ENCODE results near the gene LRCH1. TPM values are rescaled to one million over a fixed set of nuclear protein-coding genes. Genes with fewer than 3 reads are reported as not detected.

Gene LRCH1
- polyA plus RNA-seq, 1 of the 3 experiments (the other 2 are of a cell fraction) = 5.5 TPM

- peaks cover 0 to 4% of the 10 kb centered on the region in 2 experiments for H3K36me3 ChIP-seq (replicated peaks in 1 of 2; ENCODE audit: control insufficient read depth in 1 of 2, insufficient read depth in 2 of 2, low read length in 1 of 2)
- H3K9ac ChIP-seq = no peak overlapping the region
- H3K9me2 ChIP-seq = no peaks in the 10 kb centered on the region
- no peaks in the 10 kb centered on the region for H3K27me3 ChIP-seq (ENCODE audit: insufficient read depth)
- H3K4me1 ChIP-seq (ENCODE audit: control insufficient read depth in 1 of 2, insufficient read depth in 2 of 2, low read depth in 1 of 2, low read length in 1 of 2) = peaks cover 11 to 26% of the 10 kb centered on the region in 2 experiments; a peak in 3 of 4 replicates
- peaks cover 5% of the 10 kb centered on the region for H3F3A ChIP-seq (replicated peaks; ENCODE audit: insufficient read depth)
- H3K79me2 ChIP-seq (ENCODE audit: insufficient read depth) = peaks cover 67% of the 10 kb centered on the region
- POLR2A ChIA-PET = no interaction called here
- H3K4me3 ChIP-seq (ENCODE audit: low read depth in 2 of 2, low read length in 1 of 2) = no peak overlapping the region
- peaks cover 2% of the 10 kb centered on the region; the same call in 1 of the 2 replicates for H4K20me1 ChIP-seq (ENCODE audit: insufficient read depth)
- no peaks in the 10 kb centered on the region for H3K9me3 ChIP-seq
- WGBS (ENCODE audit: low lambda C conversion rate) = 65% methylated on average over 3 of the region's 3 CpGs
- H3K27ac ChIP-seq (ENCODE audit: low read depth in 2 of 2, low read length in 1 of 2) = no peak overlapping the region
- DNase-seq = no peak
- TF ChIP-seq FOSL2 (IDR thresholded peaks at IDR 0.05; ENCODE audit: borderline replicate concordance, low read depth) (no peak), NFIC (IDR thresholded peaks at IDR 0.05; ENCODE audit: borderline replicate concordance) (no peak), MAX (IDR thresholded peaks at IDR 0.05; ENCODE audit: low read depth) (no peak), GATA2 (CRISPR knock-in tag; IDR thresholded peaks at IDR 0.05) (no peak), TCF12 (IDR thresholded peaks at IDR 0.05) (no peak), RXRA (IDR thresholded peaks at IDR 0.05; ENCODE audit: borderline replicate concordance, low read depth) (no peak), SMC3 (IDR thresholded peaks at IDR 0.05; ENCODE audit: low read depth, low read length) (no peak), FOXM1 (IDR thresholded peaks at IDR 0.05; ENCODE audit: low read depth) (no peak), FOXJ3 (CRISPR knock-in tag; IDR thresholded peaks at IDR 0.05) (no peak), ELF1 (IDR thresholded peaks at IDR 0.05) (no peak), TEAD4 (IDR thresholded peaks at IDR 0.05; ENCODE audit: borderline replicate concordance, insufficient read depth) (no peak), IRF3 (IDR thresholded peaks at IDR 0.05; ENCODE audit: low read depth, low read length) (no peak), YY1 (IDR thresholded peaks at IDR 0.05; ENCODE audit: low read depth) (no peak), RCOR1 (IDR thresholded peaks at IDR 0.05; ENCODE audit: low read length) (no peak), EZH2phosphoT487 (IDR thresholded peaks at IDR 0.05; ENCODE audit: borderline replicate concordance, low read depth) (no peak), USF1 (IDR thresholded peaks at IDR 0.05; ENCODE audit: borderline replicate concordance, low read depth) (no peak), CTCF (IDR thresholded peaks at IDR 0.05) (no peak), RFX5 (IDR thresholded peaks at IDR 0.05; ENCODE audit: low read length) (no peak)
- no peak overlapping the region for H3K4me2 ChIP-seq
- CTCF ChIA-PET = interaction anchor here (0.6 kb wide), 1 partner anchor 124 kb away, joined by 3 read pairs; no protein-coding TSS in a partner anchor
- H2AFZ ChIP-seq (ENCODE audit: low read depth) = no peak overlapping the region
These were observed 123.4 kb downstream of the LRCH1 start for GRCh38 chr13:46676378-46676725.

Measured in SK-N-SH (cell line).